ENCODE results near the gene RTN4RL2.
"Not testable (repeated sequence)": the region's sequence is repeated elsewhere in the genome, so short reads cannot be mapped to it uniquely, and the experiment has no call there.

The RTN4RL2 gene

GRCh38 chr11:57434640-57435546 lies 25.4 kb upstream of the RTN4RL2 start:
- Histone ChIP-seq H3K36me3 (ENCODE audit: control insufficient read depth, insufficient read depth, low read length) (no peaks in the 10 kb centered on the region), H3K4me1 (ENCODE audit: control insufficient read depth, insufficient read depth, low read length, poor library complexity, severe bottlenecking) (peaks cover 12% of the 10 kb centered on the region), H3K9me3 (ENCODE audit: control insufficient read depth, low read length) (no peaks in the 10 kb centered on the region), H3K4me3 (ENCODE audit: extremely low read depth, insufficient read depth, low read length, poor library complexity, severe bottlenecking) (no peak overlapping the region), H3K27ac (ENCODE audit: low read depth, low read length, severe bottlenecking) (no peak overlapping the region)
- 89 to 92% methylated on average over 6 to 11 of the region's 15 CpGs for WGBS, 2 experiments (ENCODE audit: insufficient coverage in 2 of 2)

- Histone ChIP-seq H3K4me1 (ENCODE audit: control insufficient read depth, insufficient read depth, low read length, poor library complexity, severe bottlenecking) (peaks cover 8% of the 10 kb centered on the region), H3K4me3 (ENCODE audit: extremely low read depth, insufficient read depth, low read length, poor library complexity, severe bottlenecking) (no peak overlapping the region), H3K9me3 (ENCODE audit: control insufficient read depth, low read length) (no peaks in the 10 kb centered on the region), H3K36me3 (ENCODE audit: control insufficient read depth, insufficient read depth, low read length) (no peaks in the 10 kb centered on the region), H3K27ac (ENCODE audit: low read depth, low read length, severe bottlenecking) (no peak overlapping the region)
- 93% methylated on average over 7 of the region's 7 CpGs for WGBS, 2 experiments (ENCODE audit: insufficient coverage in 2 of 2)
These were observed 24.3 kb upstream of the RTN4RL2 start for GRCh38 chr11:57436031-57436430.

- no peaks in the 10 kb centered on the region for H3K9me3 ChIP-seq (ENCODE audit: control insufficient read depth, low read length)
- H3K36me3 ChIP-seq (ENCODE audit: control insufficient read depth, insufficient read depth, low read length) = no peaks in the 10 kb centered on the region
- H3K4me1 ChIP-seq (ENCODE audit: control insufficient read depth, insufficient read depth, low read length, poor library complexity, severe bottlenecking) = no peaks in the 10 kb centered on the region
- H3K27ac ChIP-seq (ENCODE audit: low read depth, low read length, severe bottlenecking) = no peak overlapping the region
- WGBS, 2 experiments (ENCODE audit: insufficient coverage in 2 of 2) = 93 to 94% methylated on average over 11 of the region's 12 CpGs
- no peak overlapping the region for H3K4me3 ChIP-seq (ENCODE audit: extremely low read depth, insufficient read depth, low read length, poor library complexity, severe bottlenecking)
These were observed 21.7 kb upstream of the RTN4RL2 start for GRCh38 chr11:57438345-57439285.

- H3K27ac ChIP-seq (ENCODE audit: low read depth, low read length, severe bottlenecking) = no peak overlapping the region
- 84 to 88% methylated on average over 6 of the region's 6 CpGs for WGBS, 2 experiments (ENCODE audit: insufficient coverage in 2 of 2)
- H3K4me3 ChIP-seq (ENCODE audit: extremely low read depth, insufficient read depth, low read length, poor library complexity, severe bottlenecking) = no peak overlapping the region
- no peaks in the 10 kb centered on the region for H3K36me3 ChIP-seq (ENCODE audit: control insufficient read depth, insufficient read depth, low read length)
- no peaks in the 10 kb centered on the region for H3K4me1 ChIP-seq (ENCODE audit: control insufficient read depth, insufficient read depth, low read length, poor library complexity, severe bottlenecking)
- no peaks in the 10 kb centered on the region for H3K9me3 ChIP-seq (ENCODE audit: control insufficient read depth, low read length)
These were observed 20.5 kb upstream of the RTN4RL2 start for GRCh38 chr11:57439786-57440185.

GRCh38 chr11:57440744-57441414 lies 19.4 kb upstream of the RTN4RL2 start:
- 92 to 100% methylated on average over 2 to 4 of the region's 4 CpGs for WGBS, 2 experiments (ENCODE audit: insufficient coverage in 2 of 2)
- no peaks in the 10 kb centered on the region for H3K36me3 ChIP-seq (ENCODE audit: control insufficient read depth, insufficient read depth, low read length)
- H3K27ac ChIP-seq (ENCODE audit: low read depth, low read length, severe bottlenecking) = no peak overlapping the region
- H3K9me3 ChIP-seq (ENCODE audit: control insufficient read depth, low read length) = no peaks in the 10 kb centered on the region
- H3K4me1 ChIP-seq (ENCODE audit: control insufficient read depth, insufficient read depth, low read length, poor library complexity, severe bottlenecking) = no peaks in the 10 kb centered on the region
- no peak overlapping the region for H3K4me3 ChIP-seq (ENCODE audit: extremely low read depth, insufficient read depth, low read length, poor library complexity, severe bottlenecking)

- Histone ChIP-seq H3K4me3 (ENCODE audit: extremely low read depth, insufficient read depth, low read length, poor library complexity, severe bottlenecking) (no peak overlapping the region), H3K36me3 (ENCODE audit: control insufficient read depth, insufficient read depth, low read length) (no peaks in the 10 kb centered on the region), H3K27ac (ENCODE audit: low read depth, low read length, severe bottlenecking) (no peak overlapping the region), H3K4me1 (ENCODE audit: control insufficient read depth, insufficient read depth, low read length, poor library complexity, severe bottlenecking) (no peaks in the 10 kb centered on the region), H3K9me3 (ENCODE audit: control insufficient read depth, low read length) (no peaks in the 10 kb centered on the region)
- 86 to 95% methylated on average over 3 to 5 of the region's 9 CpGs for WGBS, 2 experiments (ENCODE audit: insufficient coverage in 2 of 2)
These were observed 15.8 kb upstream of the RTN4RL2 start for GRCh38 chr11:57444362-57445121.

GRCh38 chr11:57445122-57445394 lies 15.3 kb upstream of the RTN4RL2 start:
- not testable (repeated sequence) for H3K9me3 ChIP-seq (ENCODE audit: control insufficient read depth, low read length); H3K27ac ChIP-seq (ENCODE audit: low read depth, low read length, severe bottlenecking); H3K36me3 ChIP-seq (ENCODE audit: control insufficient read depth, insufficient read depth, low read length); H3K4me1 ChIP-seq (ENCODE audit: control insufficient read depth, insufficient read depth, low read length, poor library complexity, severe bottlenecking); H3K4me3 ChIP-seq (ENCODE audit: extremely low read depth, insufficient read depth, low read length, poor library complexity, severe bottlenecking)
- WGBS, 2 experiments (ENCODE audit: insufficient coverage in 2 of 2) = 40 to 89% methylated on average over 1 to 4 of the region's 9 CpGs

- WGBS, 2 experiments (ENCODE audit: insufficient coverage in 2 of 2) = 92% methylated on average over 1 of the region's 1 CpG
- Histone ChIP-seq H3K36me3 (ENCODE audit: control insufficient read depth, insufficient read depth, low read length) (no peaks in the 10 kb centered on the region), H3K9me3 (ENCODE audit: control insufficient read depth, low read length) (no peaks in the 10 kb centered on the region), H3K4me1 (ENCODE audit: control insufficient read depth, insufficient read depth, low read length, poor library complexity, severe bottlenecking) (no peaks in the 10 kb centered on the region), H3K4me3 (ENCODE audit: extremely low read depth, insufficient read depth, low read length, poor library complexity, severe bottlenecking) (no peak overlapping the region), H3K27ac (ENCODE audit: low read depth, low read length, severe bottlenecking) (no peak overlapping the region)
These were observed 14.3 kb upstream of the RTN4RL2 start for GRCh38 chr11:57446055-57446454.

- H3K4me1 ChIP-seq (ENCODE audit: control insufficient read depth, insufficient read depth, low read length, poor library complexity, severe bottlenecking) = peaks cover 6% of the 10 kb centered on the region
- no peaks in the 10 kb centered on the region for H3K36me3 ChIP-seq (ENCODE audit: control insufficient read depth, insufficient read depth, low read length)
- H3K4me3 ChIP-seq (ENCODE audit: extremely low read depth, insufficient read depth, low read length, poor library complexity, severe bottlenecking) = no peak overlapping the region
- no peak overlapping the region for H3K27ac ChIP-seq (ENCODE audit: low read depth, low read length, severe bottlenecking)
- H3K9me3 ChIP-seq (ENCODE audit: control insufficient read depth, low read length) = no peaks in the 10 kb centered on the region
- 75 to 83% methylated on average over 2 of the region's 2 CpGs for WGBS, 2 experiments (ENCODE audit: insufficient coverage in 2 of 2)
These were observed 6.7 kb upstream of the RTN4RL2 start for GRCh38 chr11:57453543-57454177.
